CD1c-positive myeloid dendritic cell (primary cell): ENCODE measurements around the gene AARS1.
"Not testable (repeated sequence)": the region's sequence is repeated elsewhere in the genome, so short reads cannot be mapped to it uniquely, and the experiment has no call there.

Source experiments
- DNase-seq: peaks from one replicate; pipeline ENCODE4 v3.0.0-alpha.2; 2016; ENCODE audit errors: extremely low spot score

AARS1 gene

DNA sequence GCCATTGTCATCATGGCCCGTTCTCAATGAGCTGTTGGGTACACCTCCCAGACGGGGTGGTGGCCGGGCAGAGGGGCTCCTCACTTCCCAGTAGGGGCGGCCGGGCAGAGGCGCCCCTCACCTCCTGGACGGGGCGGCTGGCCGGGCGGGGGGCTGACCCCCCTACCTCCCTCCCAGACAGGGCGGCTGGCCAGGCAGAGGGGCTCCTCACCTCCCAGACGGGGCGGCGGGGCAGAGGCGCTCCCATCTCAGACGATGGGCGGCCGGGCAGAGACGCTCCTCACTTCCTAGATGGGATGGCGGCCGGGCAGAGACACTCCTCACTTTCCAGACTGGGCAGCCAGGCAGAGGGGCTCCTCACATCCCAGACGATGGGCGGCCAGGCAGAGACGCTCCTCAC is 64.7 kb downstream of the AARS1 start:
- not testable (repeated sequence) for DNase-seq

DNA sequence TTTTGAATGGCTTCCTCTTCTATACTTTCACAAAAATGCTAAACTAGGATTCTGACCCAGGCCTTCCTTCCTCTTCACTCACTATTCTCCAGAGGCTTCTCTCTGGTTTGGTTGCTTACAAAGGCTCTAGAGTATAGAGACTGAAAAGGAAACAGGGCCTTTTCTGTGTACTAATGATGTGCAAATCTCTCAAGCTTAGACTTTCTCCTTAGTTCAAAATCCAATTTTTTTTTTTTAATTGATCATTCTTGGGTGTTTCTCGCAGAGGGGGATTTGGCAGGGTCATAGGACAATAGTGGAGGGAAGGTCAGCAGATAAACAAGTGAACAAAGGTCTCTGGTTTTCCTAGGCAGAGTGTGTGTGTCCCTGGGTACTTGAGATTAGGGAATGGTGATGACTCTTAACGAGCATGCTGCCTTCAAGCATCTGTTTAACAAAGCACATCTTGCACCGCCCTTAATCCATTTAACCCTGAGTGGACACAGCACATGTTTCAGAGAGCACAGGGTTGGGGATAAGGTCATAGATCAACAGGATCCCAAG is 65.3 kb downstream of the AARS1 start:
- DNase-seq = not testable (repeated sequence)

DNA sequence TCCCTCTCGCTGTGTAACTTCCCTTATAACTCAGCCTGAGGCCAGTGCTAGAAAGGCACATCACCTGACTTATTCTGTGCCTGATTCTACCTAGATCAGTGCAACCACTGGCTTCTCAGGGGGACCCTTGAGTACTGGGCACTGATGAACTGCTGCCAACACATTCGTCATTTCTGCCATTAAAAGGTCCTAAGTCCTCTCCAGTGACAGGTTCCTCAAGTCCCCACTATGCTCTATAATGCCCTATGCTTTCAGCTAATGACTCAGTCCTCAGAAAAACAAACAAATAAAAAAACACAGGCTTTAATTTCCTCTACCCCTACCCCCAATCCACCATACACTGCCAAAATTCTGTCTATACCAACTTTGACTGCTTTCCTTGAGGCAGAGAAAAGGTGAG is 66.1 kb downstream of the AARS1 start:
- not testable (repeated sequence) for DNase-seq

DNA sequence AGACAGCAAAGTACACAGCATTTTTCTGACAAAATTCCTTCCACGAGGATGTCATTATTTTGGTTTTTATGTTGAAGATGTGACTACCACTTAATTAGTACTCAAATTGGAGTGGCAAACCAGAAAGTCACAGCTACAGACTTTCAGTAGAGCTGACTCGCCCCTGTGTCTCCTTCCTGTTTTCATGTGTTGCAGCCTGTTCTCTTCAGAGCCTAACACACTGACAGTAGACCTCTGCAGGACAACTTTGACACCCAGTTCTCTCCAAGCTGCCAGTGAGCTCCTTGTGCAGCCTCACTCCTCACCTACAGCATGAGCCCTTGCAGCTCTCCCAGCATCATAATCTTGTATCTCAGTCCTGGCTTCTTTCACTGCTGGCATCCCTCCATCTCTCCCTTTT is 66.7 kb downstream of the AARS1 start:
- DNase-seq = not testable (repeated sequence)

DNA sequence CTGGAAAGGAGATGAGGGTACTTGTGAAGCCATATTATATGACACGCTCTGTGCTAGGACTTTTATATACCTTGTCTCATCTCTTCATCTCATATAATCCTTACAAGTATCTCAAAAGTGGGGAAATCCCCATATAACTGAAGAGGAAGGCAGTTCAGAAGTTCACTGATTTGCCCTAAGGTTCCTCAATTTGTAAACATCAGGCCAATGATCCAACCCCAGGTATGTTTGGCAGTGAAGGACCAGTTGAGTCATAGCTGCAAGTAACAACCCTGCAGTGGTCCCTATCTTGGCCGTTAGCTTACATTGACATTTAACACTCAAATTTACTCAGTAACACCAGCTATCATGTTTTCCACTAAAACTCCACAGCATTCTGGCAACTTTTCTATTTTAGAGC is 70.7 kb downstream of the AARS1 start:
- not testable (repeated sequence) for DNase-seq

DNA sequence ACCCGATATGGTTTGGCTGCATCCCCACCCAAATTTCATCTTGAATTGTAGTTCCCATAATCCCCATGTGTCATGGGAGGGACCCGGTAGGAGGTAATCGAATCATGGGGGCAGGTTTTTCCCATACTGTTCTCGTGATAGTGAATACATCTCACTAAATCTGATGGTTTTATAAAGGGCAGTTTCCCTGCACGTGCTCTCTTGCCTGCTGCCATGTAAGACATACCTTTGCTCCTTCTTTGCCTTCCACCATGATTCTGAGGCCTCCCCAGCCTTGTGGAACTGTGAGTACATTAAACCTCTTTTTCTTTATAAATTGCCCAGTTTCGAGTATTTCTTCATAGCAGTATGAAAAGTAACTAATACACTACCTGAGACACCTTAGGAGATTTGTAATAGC is 82.9 kb downstream of the AARS1 start:
- not testable (repeated sequence) for DNase-seq

DNA sequence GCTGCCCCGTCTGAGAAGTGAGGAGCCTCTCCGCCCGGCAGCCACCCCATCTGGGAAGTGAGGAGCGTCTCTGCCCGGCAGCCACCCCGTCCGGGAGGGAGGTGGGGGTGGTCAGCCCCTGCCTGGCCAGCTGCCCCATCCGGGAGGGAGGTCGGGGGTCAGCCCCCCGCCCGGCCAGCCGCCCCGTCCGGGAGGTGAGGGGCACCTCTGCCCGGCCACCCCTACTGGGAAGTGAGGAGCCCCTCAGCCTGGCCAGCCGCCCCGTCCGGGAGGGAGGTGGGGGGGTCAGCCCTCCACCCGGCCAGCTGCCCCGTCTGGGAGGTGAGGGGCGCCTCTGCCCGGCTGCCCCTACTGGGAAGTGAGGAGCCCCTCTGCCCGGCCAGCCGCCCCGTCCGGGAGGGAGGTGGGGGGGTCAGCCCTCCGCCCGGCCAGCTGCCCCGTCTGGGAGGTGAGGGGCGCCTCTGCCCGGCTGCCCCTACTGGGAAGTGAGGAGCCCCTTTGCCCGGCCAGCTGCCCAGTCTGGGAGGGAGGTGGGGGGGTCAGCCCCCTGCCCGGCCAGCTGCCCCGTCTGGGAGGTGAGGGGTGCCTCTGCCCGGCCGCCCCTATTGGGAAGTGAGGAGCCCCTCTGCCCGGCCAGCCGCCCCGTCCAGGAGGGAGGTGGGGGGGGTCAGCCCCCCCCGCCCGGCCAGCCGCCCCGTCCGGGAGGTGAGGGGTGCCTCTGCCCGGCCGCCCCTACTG is 84.5 kb downstream of the AARS1 start:
- not testable (repeated sequence) for DNase-seq

DNA sequence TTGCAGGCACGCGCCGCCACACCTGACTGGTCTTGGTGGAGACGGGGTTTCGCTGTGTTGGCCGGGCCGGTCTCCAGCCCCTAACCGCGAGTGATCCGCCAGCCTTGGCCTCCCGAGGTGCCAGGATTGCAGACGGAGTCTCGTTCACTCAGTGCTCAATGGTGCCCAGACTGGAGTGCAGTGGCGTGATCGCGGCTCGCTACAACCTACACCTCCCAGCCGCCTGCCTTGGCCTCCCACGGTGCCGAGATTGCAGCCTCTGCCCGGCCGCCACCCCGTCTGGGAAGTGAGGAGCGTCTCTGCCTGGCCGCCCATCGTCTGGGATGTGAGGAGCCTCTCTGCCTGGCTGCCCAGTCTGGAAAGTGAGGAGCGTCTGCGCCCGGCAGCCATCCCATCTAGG is 85.3 kb downstream of the AARS1 start:
- DNase-seq = not testable (repeated sequence)

DNA sequence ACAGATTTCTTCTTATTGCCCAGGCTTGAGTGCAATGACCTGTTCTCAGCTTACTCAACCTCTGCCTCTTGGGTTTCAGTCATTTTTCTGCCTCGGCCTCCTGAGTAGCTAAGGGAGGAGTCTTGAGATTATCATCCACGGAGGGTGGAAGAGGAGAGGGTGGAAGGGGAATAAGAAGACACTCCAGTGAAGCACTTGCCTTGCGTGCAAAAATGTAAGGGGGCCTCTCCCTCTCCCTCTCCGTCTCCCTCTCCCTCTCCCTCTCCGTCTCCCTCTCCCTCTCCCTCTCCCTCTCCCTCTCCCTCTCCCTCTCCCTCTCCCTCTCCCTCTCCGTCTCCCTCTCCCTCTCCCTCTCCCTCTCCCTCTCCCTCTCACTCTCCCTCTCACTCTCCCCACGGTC is 85.8 kb downstream of the AARS1 start:
- not testable (repeated sequence) for DNase-seq
